ENCODE measurements around the gene PSME2.
A peak's percentile ranks its signal among the peaks of the same experiment; 100 is the strongest.

The PSME2 gene

DNA sequence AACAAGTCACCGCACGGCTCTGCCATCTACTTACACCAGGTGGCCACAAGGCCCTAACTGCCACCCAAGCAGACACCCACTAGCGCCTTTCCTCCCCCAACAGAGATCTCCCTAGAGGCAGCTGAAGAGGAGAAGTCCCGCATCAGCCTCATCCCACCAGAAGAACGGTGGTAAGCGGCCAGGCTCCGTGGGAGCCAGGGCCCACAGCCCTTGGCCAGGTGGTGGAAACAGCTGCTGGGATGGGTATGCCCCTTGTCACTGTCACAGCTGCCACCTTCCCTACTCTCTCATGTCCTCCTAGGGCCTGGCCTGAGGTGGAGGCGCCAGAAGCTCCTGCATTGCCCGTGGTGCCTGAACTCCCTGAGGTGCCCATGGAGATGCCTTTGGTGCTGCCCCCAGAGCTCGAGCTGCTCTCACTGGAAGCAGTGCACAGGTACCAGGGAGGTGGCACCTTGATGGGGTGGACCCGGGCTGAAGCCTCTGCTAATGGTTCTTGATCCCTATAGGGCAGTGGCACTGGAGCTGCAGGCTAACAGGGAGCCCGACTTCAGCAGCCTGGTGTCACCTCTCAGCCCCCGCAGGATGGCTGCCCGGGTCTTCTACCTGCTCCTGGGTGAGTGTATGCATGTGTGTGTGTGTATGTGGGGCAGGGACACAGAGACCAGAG is 33.0 kb upstream of the PSME2 start:
- DNase-seq, result no peak

DNA sequence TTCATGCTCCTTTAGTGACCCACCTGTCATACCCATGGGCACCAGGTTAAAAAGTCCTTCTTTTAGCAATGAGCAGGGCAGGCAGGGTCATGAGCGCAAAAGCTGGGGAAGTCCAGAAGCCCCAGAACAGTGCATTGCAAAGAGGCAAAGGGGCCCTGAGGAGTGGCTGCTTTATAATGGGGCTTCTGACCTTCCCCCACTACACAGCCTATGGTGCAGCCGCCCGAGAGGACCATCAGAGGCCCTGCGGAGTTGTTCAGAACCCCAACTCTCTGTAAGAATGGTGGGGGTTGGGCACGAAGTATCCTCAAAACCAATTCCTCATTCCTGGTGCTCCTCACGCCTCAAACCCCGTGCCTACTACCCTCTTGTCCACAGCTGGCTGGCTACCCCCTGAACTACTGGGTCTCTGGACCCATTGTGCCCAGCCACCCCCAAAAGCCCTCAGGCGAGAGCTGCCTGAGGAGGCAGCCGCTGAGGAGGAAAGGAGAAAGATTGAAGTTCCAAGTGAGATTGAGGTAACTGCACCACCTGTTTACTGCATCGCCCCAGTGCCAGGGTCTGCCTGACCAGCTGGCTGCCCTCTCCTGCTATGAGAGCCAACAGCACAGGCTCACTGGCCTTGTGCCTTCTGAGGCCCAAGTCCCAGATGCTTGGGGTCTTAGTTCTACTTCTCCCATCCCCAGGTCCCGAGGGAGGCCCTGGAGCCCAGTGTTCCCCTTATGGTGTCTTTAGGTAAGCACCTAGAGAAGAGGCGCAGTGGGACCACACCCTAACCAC is 32.2 kb upstream of the PSME2 start:
- no peak for DNase-seq

DNA sequence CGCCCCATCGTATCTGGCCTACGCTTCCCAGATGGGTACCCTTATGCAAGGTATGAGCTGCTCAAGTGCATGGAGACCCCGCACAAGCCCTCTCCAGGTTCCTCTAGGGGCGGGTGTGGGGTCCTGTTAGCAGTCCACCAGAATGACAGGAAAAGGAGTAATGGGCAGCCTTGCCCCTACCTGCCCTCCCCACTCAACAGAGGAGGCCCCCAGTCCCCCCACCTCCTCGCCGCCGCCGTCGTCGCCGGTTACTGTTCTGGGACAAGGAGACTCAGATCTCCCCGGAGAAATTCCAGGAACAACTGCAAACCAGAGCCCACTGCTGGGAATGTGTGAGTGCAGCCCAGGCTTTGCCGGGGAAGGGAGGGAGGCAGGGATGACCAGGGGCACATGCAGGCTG is 31.5 kb upstream of the PSME2 start:
- DNase-seq, result no peak

DNA sequence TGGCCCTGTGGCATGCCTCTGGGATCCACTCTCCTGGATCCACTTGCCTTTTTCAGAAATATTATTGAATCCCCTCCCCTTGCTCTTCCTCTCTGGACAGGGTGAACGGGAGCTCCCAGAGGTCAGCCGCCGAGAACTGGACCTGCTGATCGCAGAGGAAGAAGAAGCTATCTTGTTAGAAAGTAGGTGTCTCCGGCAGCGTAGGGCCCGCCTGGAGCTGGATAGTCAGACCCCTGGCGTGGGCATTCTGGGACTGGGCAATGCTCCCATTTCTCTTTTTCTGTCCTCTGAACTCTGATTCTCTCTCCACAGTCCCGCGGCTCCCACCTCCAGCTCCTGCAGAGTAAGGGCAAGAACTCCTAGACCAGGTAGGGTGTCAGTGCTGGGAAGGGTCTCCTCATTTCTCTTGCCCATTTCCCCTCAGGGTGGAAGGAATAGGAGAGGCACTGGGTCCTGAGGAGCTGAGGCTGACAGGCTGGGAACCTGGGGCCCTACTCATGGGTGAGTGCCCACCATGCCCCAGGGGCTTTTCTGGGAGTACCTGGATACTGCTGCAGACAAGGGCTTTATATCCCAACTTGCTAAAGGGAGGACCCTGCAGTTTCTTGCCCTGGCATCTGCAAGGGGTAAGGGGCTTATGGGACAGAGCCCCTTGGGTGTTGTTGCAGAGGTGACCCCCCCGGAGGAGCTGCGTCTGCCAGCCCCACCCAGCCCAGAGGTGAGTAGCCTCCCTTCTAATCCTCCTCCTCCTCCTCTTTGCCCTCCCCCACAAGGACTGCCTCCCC is 30.8 kb upstream of the PSME2 start:
- no peak for DNase-seq

DNA sequence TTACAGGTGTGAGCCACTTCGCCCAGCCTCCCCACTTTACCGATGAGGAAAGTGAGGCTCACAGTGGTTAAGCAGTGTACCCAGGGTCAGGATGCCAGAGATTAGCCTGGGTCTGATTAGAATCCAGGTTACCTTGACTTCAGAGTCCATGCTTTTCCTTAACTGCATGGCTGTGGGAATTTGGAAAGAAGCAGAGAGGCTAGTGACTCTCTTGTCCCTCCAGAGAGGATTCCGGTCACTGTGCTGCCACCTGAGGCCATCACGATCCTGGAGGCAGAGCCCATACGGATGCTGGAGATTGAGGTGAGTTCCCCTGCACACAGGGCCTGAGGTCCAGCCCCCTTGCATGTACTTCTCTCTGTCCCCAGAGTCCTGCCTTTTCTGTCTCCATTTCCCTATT is 30.2 kb upstream of the PSME2 start:
- no peak for DNase-seq

DNA sequence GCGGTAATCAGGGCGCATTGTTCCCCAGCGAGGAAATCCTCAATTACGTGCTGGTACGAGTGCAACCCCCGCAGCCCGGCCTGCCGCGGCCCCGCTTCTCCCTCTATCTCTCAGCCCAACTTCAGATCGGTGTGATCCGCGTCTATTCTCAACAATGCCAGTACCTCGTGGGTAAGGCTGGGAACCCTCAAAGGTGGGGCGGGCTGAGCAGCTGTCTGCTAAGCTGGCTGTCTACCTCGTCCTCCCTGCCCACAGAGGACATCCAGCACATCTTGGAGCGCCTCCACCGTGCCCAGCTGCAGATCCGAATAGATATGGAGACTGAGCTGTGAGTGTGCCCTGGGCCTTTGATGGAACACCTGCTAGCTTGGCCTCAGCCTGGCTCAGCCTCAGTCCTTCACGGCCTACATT is 26.5 kb upstream of the PSME2 start:
- DNase-seq, result no peak

DNA sequence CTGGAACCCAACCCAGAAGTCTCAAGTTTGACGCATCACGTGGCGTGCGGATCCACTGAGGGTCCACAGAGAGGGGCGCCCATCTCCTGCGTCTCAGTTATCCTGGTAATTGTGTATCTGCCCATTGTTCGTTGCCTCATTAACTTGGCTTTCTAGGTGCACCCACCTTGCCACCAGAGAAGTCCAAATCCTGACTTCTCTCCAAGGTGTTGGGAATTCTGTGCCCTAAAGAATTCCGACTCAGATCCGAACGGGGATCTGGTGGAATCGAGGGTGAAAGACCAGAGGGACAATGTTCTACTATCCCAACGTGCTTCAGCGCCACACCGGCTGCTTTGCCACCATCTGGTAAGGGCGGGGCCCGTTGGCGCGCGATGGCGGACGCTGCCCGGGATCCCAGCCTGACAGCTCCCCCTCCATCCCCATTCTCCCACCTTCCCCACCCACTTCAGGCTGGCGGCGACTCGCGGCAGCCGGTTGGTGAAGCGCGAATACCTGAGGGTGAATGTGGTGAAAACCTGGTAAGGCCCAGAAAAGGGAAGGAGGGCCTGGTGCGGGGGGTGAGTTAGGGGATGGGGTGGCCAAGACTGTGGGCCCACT is 26.0 kb upstream of the PSME2 start:
- no peak for DNase-seq

DNA sequence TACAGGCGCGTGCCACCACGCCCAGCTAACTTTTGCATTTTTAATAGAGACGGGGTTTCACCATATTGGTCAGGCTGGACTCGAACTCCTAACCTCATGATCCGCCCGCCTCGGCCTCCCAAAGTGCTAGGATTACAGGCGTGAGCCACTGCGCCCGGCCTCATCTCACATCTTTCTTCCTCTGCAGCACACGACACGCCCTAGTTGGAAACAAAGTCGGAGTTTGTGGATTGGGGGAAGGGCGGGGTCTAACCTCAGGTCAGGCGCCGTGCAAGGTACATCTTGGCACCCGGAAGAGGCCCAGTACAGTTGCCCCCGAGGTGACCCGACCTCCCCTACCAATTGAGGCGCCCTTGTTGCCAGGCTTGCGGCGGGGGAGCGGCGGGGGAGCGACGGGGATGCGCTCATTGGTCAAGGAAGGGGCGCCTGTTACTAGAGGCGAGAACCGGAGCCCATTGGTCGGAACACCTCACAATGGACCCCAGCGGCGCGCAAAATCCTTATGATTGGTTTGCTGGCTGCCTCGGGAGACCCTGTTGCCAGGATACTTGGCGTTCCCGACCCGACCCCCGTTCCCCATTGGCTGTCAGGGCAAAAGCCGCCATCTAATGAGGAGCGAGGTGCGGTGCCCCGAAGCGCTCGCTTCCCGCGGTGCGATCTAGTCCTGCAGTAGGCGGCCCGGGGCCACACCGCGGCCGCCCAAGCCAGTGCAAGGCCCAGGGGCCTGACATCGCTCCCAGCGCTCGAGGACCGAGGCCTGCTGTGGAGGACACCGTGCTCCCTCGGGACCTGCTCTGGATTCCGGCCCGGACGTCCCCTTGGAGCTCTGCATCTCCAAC is 25.2 kb upstream of the PSME2 start, which contains the start of gene REC8:
REC8 (plus strand) TSS at position 659 of the 839 bp plus-strand sequence. CDS start 473 bp downstream, outside the sequence.
- DNase-seq, result peak; percentile 50 to 51

DNA sequence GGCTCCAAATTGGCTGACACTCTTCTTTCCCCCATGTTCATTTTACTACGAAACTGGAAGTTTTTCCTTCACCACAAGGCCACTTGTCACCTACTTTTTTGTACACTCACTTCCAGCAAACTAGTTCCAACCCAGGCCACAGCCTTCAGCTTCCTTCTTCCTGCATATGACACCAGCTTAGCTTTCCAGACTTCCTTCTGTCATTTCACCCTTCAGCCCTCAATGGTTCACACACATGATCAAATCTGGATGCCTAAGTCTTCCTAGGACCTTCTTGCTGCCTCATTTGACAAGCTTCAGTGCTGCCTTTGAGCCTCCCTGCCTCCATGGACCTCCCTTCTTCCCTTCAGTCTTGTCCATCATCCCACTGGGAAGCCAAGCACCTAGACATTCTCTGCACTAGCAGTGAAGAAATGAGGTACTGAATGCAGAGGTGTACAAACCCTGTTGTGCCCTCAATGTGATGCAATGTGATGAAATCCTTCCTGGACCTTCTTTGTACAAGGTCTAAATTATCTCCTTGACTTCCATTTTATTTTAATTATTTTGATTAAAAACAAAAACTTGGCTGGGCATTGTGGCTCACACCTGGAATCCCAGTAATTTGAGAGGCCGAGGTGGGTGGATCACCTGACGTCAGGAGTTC is 21.2 kb upstream of the PSME2 start:
- DNase-seq, result no peak

DNA sequence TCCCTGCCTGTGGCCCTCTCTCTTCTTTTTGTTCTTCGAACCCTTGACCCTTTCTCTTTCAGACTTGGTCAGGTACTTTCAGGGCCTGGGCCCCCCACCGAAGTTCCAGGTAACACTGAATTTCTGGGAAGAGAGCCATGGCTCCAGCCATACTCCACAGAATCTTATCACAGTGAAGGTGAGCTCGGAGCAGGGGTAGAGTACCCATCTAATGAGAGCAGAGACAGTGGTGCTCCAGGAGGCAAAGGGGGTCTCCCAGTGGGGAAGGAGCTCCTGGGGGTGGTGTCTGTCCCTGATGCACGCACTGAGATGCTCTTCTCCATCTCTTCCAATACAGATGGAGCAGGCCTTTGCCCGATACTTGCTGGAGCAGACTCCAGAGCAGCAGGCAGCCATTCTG is 19.4 kb upstream of the PSME2 start:
- DNase-seq, result no peak

DNA sequence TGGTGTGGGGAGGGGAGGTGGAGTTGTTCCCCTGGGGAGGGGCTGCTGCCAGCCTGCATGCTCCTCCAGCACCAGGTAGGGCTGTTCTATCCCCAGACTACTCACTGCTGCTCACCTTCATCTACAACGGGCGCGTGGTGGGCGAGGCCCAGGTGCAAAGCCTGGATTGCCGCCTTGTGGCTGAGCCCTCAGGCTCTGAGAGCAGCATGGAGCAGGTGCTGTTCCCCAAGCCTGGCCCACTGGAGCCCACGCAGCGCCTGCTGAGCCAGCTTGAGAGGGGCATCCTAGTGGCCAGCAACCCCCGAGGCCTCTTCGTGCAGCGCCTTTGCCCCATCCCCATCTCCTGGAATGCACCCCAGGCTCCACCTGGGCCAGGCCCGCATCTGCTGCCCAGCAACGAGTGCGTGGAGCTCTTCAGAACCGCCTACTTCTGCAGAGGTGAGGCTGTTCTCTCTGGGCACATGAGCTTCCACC is 18.1 kb upstream of the PSME2 start:
- DNase-seq, result no peak

DNA sequence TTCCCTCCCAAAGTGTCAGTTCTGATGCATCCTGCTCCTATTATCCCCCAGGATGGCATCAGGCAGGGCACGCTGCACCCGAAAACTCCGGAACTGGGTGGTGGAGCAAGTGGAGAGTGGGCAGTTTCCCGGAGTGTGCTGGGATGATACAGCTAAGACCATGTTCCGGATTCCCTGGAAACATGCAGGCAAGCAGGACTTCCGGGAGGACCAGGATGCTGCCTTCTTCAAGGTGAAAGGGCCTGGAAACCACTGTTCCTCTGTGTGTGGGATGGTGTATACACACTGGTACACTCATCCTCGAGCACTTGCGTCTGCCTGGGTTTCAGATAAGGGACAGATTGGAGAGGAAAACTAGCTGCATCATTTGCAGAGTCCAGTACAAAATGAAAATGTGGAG is 15.7 kb upstream of the PSME2 start:
- DNase-seq, result peak in 1 of 2 experiments; percentile 31

DNA sequence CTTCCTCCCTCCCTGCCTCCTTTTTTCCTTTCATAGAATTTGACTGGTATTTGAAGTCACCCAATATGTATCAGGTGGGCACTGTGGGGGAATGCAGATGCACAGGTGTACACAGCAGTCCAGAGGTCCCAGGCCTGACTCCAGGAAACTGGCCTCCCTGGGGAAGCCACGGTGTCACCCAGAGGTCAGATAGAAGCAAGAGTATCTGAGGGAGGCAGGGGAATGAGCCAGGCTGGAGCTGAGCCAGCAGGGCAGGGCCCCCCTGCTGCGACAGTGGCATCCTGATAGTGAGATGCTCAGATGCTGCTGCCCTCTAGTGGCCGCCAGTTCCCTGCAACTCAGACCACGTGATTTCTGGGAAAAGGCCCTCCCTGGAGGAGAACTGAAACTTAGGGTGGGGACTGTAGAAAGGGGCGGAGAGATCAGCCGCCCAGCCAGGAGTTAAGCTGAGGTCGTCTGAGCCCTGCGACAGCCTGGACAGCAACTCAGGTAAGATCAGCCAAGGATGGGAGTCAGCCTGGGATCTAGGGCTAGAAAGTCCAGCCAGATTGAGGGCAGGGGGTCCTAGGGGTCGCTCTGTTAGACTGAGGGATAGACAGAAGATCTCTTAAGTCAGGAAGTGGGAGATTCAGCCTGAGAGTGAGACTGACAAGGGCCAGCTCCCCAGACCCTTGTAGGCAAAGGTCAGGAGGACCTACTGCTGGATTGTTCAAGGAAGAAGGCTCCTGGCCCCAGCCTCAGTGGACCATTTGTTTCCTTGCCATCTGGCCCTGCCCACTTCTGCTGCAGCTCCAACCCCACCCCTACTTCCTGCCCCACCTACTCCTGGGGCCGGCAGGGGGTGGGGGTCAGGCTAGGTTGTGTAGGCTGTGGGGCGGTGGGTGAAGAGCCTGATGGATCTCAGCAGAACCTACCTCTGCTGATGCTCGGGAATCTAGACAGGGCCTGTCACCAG is 14.7 kb upstream of the PSME2 start, which contains the start of gene IRF9:
IRF9 (plus strand) TSS at position 416 of the 955 bp plus-strand sequence. CDS start 880 bp downstream, outside the sequence.
- peak; percentile 95 for DNase-seq

DNA sequence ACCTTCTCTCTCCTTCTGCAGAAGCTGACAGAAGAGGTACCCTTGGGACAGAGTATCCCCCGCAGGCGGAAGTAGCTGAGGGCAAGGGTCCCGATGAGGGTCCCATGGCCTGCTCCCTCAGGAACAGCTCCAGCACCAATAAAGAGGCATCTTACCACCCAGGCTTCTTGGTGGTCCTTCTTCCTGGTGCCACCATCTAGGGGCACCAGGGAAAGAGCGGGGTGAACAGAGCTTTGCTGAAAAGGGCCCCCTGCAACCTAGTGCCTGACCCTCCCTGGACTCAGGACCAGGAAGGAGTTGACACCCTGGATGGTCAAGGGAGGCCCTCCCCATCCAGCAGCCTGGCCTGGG is 14.1 kb upstream of the PSME2 start:
- DNase-seq, result no peak

DNA sequence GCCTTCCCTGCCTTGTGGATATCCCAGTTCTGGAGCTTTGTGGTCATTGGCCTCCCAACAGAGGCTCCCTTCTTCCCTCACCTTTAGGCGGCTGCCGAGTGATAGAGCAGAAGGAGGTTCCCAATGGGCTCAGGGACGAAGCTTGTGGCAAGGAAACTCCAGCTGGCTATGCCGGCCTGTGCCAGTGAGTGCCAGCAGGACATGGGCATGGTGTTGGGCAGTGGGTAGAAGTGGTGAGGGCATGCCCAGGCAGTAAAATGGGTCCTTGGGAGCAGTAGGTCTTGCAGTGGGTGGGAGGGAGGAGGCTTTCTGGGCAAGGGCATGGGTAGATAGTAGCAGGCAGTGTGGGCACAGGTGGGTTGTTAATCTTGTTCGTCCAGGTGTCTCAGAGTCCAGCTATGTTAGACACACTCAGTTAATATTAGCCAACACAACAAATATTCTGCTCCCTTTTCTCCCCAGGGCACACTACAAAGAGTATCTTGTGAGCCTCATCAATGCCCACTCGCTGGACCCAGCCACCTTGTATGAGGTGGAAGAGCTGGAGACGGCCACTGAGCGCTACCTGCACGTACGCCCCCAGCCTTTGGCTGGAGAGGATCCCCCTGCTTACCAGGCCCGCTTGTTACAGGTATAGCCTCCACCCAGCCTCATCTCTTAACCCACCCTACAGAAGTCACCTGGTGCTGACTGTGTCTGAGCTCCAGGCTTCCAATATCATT is 13.5 kb upstream of the PSME2 start:
- no peak for DNase-seq

DNA sequence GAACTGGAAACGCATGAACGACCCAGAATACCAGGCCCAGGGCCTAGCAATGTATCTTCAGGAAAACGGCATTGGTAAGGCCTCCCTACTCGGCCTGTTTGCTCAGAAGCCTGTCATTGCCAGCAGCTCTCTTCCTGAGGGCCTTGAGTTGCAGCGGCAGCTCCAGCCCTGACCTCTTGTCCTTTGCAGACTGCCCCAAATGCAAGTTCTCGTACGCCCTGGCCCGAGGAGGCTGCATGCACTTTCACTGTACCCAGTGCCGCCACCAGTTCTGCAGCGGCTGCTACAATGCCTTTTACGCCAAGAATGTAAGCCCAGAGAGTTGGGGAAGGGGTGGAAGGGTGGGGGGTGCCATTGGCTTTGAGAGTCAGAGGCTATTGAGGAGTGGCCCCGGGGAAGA is 10.9 kb upstream of the PSME2 start:
- no peak for DNase-seq

DNA sequence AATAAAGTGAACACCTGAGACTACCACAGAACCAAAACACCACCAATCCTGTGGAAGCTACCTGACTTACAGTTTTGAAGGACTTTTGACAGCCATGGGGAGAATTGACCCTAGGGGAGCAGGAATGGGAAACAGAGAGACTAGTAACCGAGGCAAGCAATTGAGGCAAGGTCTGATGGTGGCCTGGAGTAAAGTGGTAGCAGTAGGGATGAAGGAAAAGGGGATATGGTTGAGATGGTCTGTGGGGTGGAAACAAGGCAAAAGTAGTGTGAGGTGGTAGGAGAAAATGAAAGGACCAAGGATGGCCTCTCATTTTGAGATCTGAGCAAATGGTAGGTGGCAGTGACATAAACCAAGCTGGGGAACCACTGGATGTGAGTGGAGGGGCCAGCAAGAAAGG is 10.4 kb upstream of the PSME2 start:
- no peak for DNase-seq

DNA sequence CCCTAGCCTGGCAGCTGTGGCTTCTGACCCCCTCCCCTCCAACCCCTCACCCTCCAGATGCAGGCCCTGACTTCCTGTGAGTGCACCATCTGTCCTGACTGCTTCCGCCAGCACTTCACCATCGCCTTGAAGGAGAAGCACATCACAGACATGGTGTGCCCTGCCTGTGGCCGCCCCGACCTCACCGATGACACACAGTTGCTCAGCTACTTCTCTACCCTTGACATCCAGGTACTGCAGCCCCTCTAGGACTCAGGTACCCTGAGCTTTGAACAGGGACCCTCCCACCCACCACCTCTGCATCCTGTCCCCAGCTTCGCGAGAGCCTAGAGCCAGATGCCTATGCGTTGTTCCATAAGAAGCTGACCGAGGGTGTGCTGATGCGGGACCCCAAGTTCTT is 8.7 kb upstream of the PSME2 start:
- DNase-seq, result no peak

DNA sequence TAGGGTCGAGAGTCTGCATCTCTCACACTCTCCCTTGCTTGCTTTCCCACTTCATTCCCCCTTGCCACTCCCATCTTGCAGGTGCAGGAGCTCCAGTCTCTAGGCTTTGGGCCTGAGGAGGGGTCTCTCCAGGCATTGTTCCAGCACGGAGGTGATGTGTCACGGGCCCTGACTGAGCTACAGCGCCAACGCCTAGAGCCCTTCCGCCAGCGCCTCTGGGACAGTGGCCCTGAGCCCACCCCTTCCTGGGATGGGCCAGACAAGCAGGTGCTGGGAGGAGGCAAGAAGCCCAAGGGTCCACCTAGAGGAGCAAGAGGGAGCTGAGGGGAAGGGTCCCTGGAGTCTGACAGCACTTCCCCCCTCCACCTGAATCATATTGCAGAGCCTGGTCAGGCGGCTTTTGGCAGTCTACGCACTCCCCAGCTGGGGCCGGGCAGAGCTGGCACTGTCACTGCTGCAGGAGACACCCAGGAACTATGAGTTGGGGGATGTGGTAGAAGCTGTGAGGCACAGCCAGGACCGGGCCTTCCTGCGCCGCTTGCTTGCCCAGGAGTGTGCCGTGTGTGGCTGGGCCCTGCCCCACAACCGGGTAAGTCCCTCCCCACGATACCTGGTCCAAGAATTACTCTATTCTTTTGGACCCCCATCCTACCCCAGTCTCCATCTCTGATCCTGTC is 5.1 kb upstream of the PSME2 start:
- no peak for DNase-seq
